Liver (tissue), 9 donors: Measurements from ENCODE around the gene PHOSPHO1. TPM values are rescaled to one million over a fixed set of nuclear protein-coding genes. Genes with fewer than 3 reads are reported as not detected.

Source experiments
- DNase-seq: peaks from one replicate; pipeline ENCODE4 v3.0.0-alpha.2; 2017; ENCODE audit warnings: low spot score
- H3K27ac ChIP-seq, 2 donors: one replicate each; pipeline ENCODE4 v1.7.0; 2013; ENCODE audit warnings: inconsistent platforms in 2 of 2, low read length in 2 of 2, control low read depth in 1 of 2, low read depth in 1 of 2, mild to moderate bottlenecking in 1 of 2
- H3K27me3 ChIP-seq, 4 donors: one replicate each; pipeline versions ENCODE4 v1.6.1 to v1.7.0; 2013; ENCODE audit warnings: low read length in 3 of 4, inconsistent platforms in 1 of 4, mild to moderate bottlenecking in 1 of 4, moderate library complexity in 1 of 4; ENCODE audit not compliant: control insufficient read depth in 4 of 4, insufficient read depth in 4 of 4
- H3K36me3 ChIP-seq, 4 donors: one replicate each; pipeline versions ENCODE4 v1.6.1 to v1.7.0; 2013; ENCODE audit warnings: low read length in 3 of 4, mild to moderate bottlenecking in 3 of 4, low read depth in 1 of 4, moderate library complexity in 1 of 4; ENCODE audit not compliant: control insufficient read depth in 4 of 4, insufficient read depth in 3 of 4
- H3K4me1 ChIP-seq, 4 donors: one replicate each; pipeline versions ENCODE4 v1.6.1 to v1.7.0; 2013; ENCODE audit warnings: low read length in 3 of 4, mild to moderate bottlenecking in 3 of 4, moderate library complexity in 1 of 4; ENCODE audit not compliant: control insufficient read depth in 4 of 4, insufficient read depth in 4 of 4
- H3K4me3 ChIP-seq, 3 donors: one replicate each; pipeline versions ENCODE4 v1.6.1 to v1.7.0; 2013; ENCODE audit warnings: low read length in 3 of 3, control low read depth in 1 of 3, low read depth in 1 of 3, mild to moderate bottlenecking in 1 of 3
- H3K9ac ChIP-seq, 2 donors: one replicate each; pipeline ENCODE4 v1.7.0; 2013; ENCODE audit warnings: low read length in 2 of 2, mild to moderate bottlenecking in 2 of 2, moderate library complexity in 2 of 2, control low read depth in 1 of 2, low read depth in 1 of 2
- H3K9me3 ChIP-seq, 4 donors: one replicate each; pipeline versions ENCODE4 v1.6.1 to v1.7.0; 2013; ENCODE audit warnings: low read length in 3 of 4; ENCODE audit not compliant: control insufficient read depth in 4 of 4
- EGR1 ChIP-seq, 2 donors: IDR thresholded peaks; 2 replicates each; pipeline ENCODE4 v1.6.1; 2016 to 2018; ENCODE audit warnings: antibody characterized with exemption in 2 of 2, low read depth in 2 of 2
- FOXA1 ChIP-seq: IDR thresholded peaks from 2 replicates; pipeline ENCODE4 v1.6.1; 2016; ENCODE audit warnings: antibody characterized with exemption
- FOXA2 ChIP-seq: IDR thresholded peaks from 2 replicates; pipeline ENCODE4 v1.6.1; 2016; ENCODE audit warnings: antibody characterized with exemption
- HNF4A ChIP-seq, 2 donors: conservative IDR thresholded peaks; 2 replicates each; pipeline ENCODE4 v1.6.1; 2016; ENCODE audit warnings: antibody characterized with exemption in 2 of 2, mild to moderate bottlenecking in 2 of 2
- NR2F2 ChIP-seq: IDR thresholded peaks from 2 replicates; pipeline ENCODE4 v1.6.1; 2016; ENCODE audit warnings: antibody characterized with exemption
- RAD21 ChIP-seq, 2 donors: IDR thresholded peaks; 2 replicates each; pipeline ENCODE4 v1.6.1; 2016; ENCODE audit warnings: antibody characterized with exemption in 2 of 2, mild to moderate bottlenecking in 2 of 2
- RXRA ChIP-seq, 2 donors: IDR thresholded peaks; 2 replicates each; pipeline ENCODE4 v1.6.1; 2017 to 2018; ENCODE audit warnings: antibody characterized with exemption in 2 of 2, mild to moderate bottlenecking in 1 of 2
- TAF1 ChIP-seq: conservative IDR thresholded peaks from 2 replicates; pipeline ENCODE4 v1.6.1; 2016; ENCODE audit warnings: antibody characterized with exemption, mild to moderate bottlenecking
- YY1 ChIP-seq: IDR thresholded peaks from 2 replicates; pipeline ENCODE4 v1.6.1; 2016; ENCODE audit warnings: antibody characterized with exemption, mild to moderate bottlenecking
- WGBS: extraction: QIAGEN DNeasy Blood & Tissue Kit; methylation state at CpG from one replicate; pipeline ENCODE4 v1.1.7; 2013; 5-methylcytosine and 5-hydroxymethylcytosine counted together
- polyA plus RNA-seq, 2 donors: library from polyadenylated mRNA; stranded (reverse) in 1 of 2; unstranded in 1 of 2; fragments of 200-250 nt in 1 of 2; fragments of >200 nt in 1 of 2; fragmentation: Nextera tagmentation in 1 of 2; extraction: Ambion mirVana in 1 of 2; gene quantifications; one replicate each; pipeline versions ENCODE4 v1.2.1 to v1.2.3, GENCODE V29; 2013 to 2015
- total RNA-seq, 2 donors: library from RNA; depleted of rRNA; stranded (reverse); fragments of >200 nt; gene quantifications; one replicate each; pipeline ENCODE4 v1.2.3, GENCODE V29; 2014
- TF ChIP-seq, protein P1 (sequence below): fragments of 150-350 bp; IDR thresholded peaks from 2 replicates; pipeline ENCODE4 v1.5.1; 2017; ENCODE audit warnings: improper control_type of control experiment, low read depth, low read length; ENCODE audit not compliant: missing input control
- TF ChIP-seq, protein P2 (sequence below): IDR thresholded peaks from 2 replicates; pipeline ENCODE4 v1.6.1; 2016; ENCODE audit warnings: antibody characterized with exemption
- TF ChIP-seq, protein P3 (sequence below): IDR thresholded peaks from 2 replicates; pipeline ENCODE4 v1.6.1; 2016; ENCODE audit warnings: antibody characterized with exemption
- TF ChIP-seq, protein P4 (sequence below): IDR thresholded peaks from 2 replicates; pipeline ENCODE4 v1.6.1; 2016; ENCODE audit warnings: antibody characterized with exemption
- donor health status: healthy.
- donor health status: healthy.
- donor health status: healthy.
- donor health status: healthy.
- donor health status: healthy.

The PHOSPHO1 gene
- total and polyA plus RNA-seq, 4 donors, result 0.22 to 99.4 (median 0.40) TPM

DNA sequence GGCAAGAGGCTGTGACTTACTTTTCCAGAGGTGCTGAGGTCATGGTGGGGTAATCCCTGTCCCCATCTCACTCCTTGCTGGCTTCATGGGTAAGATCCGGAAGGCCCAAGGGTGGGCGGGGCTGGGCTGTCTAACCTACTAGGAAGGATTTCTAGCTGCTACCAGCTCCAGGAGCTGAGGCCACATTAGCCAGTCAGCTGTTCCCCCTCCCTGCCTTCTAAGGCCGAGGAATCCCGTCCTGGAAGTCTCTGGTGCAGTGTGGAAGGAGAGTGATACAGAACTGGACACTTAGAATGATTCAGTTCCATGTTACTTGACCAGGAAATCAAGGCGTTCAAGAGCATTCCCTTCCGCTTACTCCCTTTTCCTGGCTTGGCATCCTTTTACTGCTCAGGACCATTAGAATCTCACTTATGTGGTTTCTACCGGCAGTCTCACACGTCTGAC lies 29.1 kb downstream of the PHOSPHO1 start:
- H3K9ac ChIP-seq, result no peak overlapping the region
- no peak for DNase-seq
- TF ChIP-seq RXRA (IDR thresholded peaks at IDR 0.05) (no peak), EGR1 (IDR thresholded peaks at IDR 0.05; ENCODE audit: low read depth in 2 of 2) (no peak), RAD21 (IDR thresholded peaks at IDR 0.05) (no peak), YY1 (no peak), TAF1 (no peak), NR2F2 (no peak)
- TF ChIP-seq, protein P1, sequence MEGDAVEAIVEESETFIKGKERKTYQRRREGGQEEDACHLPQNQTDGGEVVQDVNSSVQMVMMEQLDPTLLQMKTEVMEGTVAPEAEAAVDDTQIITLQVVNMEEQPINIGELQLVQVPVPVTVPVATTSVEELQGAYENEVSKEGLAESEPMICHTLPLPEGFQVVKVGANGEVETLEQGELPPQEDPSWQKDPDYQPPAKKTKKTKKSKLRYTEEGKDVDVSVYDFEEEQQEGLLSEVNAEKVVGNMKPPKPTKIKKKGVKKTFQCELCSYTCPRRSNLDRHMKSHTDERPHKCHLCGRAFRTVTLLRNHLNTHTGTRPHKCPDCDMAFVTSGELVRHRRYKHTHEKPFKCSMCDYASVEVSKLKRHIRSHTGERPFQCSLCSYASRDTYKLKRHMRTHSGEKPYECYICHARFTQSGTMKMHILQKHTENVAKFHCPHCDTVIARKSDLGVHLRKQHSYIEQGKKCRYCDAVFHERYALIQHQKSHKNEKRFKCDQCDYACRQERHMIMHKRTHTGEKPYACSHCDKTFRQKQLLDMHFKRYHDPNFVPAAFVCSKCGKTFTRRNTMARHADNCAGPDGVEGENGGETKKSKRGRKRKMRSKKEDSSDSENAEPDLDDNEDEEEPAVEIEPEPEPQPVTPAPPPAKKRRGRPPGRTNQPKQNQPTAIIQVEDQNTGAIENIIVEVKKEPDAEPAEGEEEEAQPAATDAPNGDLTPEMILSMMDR, result no peak
- TF ChIP-seq, protein P2, sequence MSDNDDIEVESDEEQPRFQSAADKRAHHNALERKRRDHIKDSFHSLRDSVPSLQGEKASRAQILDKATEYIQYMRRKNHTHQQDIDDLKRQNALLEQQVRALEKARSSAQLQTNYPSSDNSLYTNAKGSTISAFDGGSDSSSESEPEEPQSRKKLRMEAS, result no peak
- TF ChIP-seq, protein P3, sequence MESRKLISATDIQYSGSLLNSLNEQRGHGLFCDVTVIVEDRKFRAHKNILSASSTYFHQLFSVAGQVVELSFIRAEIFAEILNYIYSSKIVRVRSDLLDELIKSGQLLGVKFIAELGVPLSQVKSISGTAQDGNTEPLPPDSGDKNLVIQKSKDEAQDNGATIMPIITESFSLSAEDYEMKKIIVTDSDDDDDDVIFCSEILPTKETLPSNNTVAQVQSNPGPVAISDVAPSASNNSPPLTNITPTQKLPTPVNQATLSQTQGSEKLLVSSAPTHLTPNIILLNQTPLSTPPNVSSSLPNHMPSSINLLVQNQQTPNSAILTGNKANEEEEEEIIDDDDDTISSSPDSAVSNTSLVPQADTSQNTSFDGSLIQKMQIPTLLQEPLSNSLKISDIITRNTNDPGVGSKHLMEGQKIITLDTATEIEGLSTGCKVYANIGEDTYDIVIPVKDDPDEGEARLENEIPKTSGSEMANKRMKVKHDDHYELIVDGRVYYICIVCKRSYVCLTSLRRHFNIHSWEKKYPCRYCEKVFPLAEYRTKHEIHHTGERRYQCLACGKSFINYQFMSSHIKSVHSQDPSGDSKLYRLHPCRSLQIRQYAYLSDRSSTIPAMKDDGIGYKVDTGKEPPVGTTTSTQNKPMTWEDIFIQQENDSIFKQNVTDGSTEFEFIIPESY, result no peak
- WGBS, result 86% methylated on average over 8 of the region's 8 CpGs
- H3K4me3 ChIP-seq, result no peak overlapping the region
- H3K27me3 ChIP-seq, result no peaks in the 10 kb centered on the region
- no peak overlapping the region for H3K27ac ChIP-seq
- H3K9me3 ChIP-seq, result no peaks in the 10 kb centered on the region
- no peaks in the 10 kb centered on the region for H3K4me1 ChIP-seq
- H3K36me3 ChIP-seq, result no peaks in the 10 kb centered on the region

DNA sequence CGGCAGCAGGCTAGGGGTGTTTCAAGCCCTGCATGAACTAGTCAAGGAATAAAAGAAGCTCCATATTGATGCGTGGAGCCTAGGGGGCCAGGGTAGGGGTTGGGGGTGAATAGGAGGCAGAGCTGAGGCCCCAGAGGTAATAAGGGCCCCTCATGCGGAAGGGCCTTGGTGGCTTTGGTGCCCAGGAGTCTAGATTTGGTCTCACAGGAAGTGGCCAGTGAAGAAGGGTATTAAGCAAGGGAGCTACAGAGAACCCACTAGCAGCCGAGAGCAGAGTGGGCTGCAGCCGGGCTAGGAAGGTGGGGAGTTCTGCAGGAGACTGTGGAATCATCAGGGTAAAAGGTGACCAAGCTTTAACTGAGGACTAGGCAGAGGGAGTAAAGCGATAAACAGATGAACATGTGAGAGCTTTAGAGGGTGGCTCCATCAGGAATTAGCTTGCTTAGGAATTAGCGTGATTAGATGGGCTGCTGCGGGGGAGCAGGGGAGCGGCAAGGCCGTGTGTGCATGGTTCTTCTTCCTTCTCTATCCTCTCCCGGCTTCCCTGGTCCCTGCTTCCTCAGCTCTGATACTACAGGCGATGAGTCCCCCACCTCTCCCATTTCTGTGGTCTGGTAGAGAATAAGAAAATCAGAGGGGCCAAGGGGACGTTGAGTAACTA lies 30.0 kb downstream of the PHOSPHO1 start:
- no peaks in the 10 kb centered on the region for H3K36me3 ChIP-seq
- no peak overlapping the region for H3K4me3 ChIP-seq
- H3K27ac ChIP-seq, result no peak overlapping the region
- no peaks in the 10 kb centered on the region for H3K4me1 ChIP-seq
- no peak overlapping the region for H3K9ac ChIP-seq
- TF ChIP-seq, protein P2, result no peak
- no peak for DNase-seq
- no peaks in the 10 kb centered on the region for H3K9me3 ChIP-seq
- no peaks in the 10 kb centered on the region for H3K27me3 ChIP-seq
- 87% methylated on average over 13 of the region's 13 CpGs for WGBS

GRCh38 chr17:49198211-49198610 lies 32.4 kb downstream of the PHOSPHO1 start:
- H3K9me3 ChIP-seq, result no peaks in the 10 kb centered on the region
- H3K4me3 ChIP-seq, result no peak overlapping the region
- WGBS, result 73% methylated on average over 2 of the region's 2 CpGs
- H3K27me3 ChIP-seq, result no peaks in the 10 kb centered on the region
- no peaks in the 10 kb centered on the region for H3K36me3 ChIP-seq
- H3K27ac ChIP-seq, result no peak overlapping the region
- H3K9ac ChIP-seq, result no peak overlapping the region
- peaks cover 0 to 7% (median 2%) of the 10 kb centered on the region in 4 donors for H3K4me1 ChIP-seq
- no peak for DNase-seq
- TF ChIP-seq NR2F2, result no peak
- TF ChIP-seq FOXA1, result no peak
- no peak for TF ChIP-seq FOXA2
- no peak for TF ChIP-seq HNF4A (conservative IDR thresholded peaks at IDR 0.05)
- TF ChIP-seq RAD21 (IDR thresholded peaks at IDR 0.05), result no peak
- TF ChIP-seq, protein P4, sequence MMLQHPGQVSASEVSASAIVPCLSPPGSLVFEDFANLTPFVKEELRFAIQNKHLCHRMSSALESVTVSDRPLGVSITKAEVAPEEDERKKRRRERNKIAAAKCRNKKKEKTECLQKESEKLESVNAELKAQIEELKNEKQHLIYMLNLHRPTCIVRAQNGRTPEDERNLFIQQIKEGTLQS, result no peak
